ENCODE data around the gene TEAD1.

The TEAD1 gene

DNA sequence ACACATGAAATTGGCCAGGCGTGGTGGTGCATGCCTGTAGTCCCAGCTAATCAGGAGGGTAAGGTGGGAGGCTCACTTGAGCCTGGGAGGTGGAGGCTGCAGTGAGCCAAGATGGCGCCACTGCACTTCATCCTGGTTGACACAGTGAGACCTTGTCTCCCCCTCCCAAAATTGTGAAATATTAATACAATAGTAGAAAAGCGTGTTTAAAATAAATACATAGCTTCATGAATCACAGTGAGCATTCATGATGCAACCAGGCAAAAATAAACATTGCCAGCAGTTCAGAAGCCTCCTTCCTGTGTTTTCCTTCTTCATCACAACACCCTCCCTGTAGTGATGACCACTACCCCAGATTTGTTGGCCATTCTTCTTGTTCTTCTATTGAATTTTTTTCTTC, 4.3 kb upstream of the TEAD1 start:
- no peak overlapping the region for H3K4me3 ChIP-seq (ENCODE audit: low read depth, low read length)
- in situ Hi-C loops (cut with HindIII; ENCODE audit: low sequenced_read_pairs) = no loop called here
- DNase-seq (ENCODE audit: low read depth) = no peak

DNA sequence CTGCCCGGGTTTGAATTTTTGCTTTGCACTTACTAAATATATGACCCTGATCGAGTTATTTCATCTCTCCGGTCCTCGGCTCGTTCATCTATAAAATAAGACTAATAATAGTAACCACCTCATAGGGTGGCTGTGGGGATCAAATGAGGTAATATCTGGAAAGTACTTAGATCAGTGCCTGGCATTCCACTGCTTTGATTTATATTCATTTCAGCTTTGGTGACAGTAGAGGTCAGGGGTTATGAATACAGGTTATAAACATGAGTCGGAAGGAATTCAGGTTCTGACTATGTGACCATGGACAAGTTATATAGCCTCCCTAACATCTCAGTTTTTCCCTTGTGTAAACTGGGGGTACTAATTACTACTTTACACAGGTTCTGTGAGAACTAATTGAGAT, 2.9 kb upstream of the TEAD1 start:
- TF ChIP-seq, protein P1, sequence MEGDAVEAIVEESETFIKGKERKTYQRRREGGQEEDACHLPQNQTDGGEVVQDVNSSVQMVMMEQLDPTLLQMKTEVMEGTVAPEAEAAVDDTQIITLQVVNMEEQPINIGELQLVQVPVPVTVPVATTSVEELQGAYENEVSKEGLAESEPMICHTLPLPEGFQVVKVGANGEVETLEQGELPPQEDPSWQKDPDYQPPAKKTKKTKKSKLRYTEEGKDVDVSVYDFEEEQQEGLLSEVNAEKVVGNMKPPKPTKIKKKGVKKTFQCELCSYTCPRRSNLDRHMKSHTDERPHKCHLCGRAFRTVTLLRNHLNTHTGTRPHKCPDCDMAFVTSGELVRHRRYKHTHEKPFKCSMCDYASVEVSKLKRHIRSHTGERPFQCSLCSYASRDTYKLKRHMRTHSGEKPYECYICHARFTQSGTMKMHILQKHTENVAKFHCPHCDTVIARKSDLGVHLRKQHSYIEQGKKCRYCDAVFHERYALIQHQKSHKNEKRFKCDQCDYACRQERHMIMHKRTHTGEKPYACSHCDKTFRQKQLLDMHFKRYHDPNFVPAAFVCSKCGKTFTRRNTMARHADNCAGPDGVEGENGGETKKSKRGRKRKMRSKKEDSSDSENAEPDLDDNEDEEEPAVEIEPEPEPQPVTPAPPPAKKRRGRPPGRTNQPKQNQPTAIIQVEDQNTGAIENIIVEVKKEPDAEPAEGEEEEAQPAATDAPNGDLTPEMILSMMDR (IDR thresholded peaks at IDR 0.05; ENCODE audit: low read depth, low read length, missing control alignments) = no peak
- no peak for DNase-seq (ENCODE audit: low read depth)
- H3K4me3 ChIP-seq (ENCODE audit: low read depth, low read length) = no peak overlapping the region
- in situ Hi-C loops (cut with HindIII; ENCODE audit: low sequenced_read_pairs) = no loop called here

More for the DNA sequence above, 4.3 kb upstream of the TEAD1 start:
- TF ChIP-seq, protein P1 (IDR thresholded peaks at IDR 0.05; ENCODE audit: low read depth, low read length, missing control alignments) = no peak

DNA sequence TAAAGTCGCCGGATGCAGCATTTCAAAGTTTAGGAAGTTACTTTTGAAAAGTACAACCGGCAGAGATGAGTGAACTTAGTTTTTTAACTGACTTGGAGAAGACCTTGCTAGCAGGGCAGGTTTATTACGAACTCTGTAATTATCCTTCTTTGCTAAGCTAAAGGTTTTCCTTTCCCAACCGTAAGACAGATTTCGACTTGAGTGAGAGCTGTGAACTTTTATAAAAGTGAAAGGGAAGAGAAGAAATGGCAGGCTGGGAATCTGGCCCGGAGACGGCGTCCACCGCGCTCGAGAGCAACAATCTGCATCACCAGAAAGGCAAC, 659 bp upstream of the TEAD1 start:
- H3K4me3 ChIP-seq (ENCODE audit: low read depth, low read length) = peak overlapping the region; percentile 55
- no peak for DNase-seq (ENCODE audit: low read depth)
- in situ Hi-C loops (cut with HindIII; ENCODE audit: low sequenced_read_pairs) = no loop called here
- TF ChIP-seq, protein P1 (IDR thresholded peaks at IDR 0.05; ENCODE audit: low read depth, low read length, missing control alignments) = no peak

DNA sequence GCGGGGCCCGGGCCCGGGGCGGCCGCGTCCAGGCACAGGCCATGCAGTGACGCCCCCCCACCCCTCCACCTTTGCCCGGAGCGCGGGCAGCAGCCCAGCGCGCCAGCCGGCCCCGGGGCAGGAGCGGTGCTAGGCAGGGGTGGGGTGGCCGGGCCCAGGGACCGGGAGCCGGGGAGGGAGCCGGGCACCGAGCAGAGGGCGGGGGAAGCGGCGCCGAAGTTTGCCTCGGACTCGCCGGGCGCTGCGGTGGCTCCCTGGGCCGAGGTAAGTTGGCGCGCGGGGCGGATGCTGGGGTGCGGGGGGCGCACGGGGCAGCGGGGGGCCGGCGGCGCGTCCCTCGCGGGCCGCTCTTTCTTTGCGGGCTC, 332 bp downstream of the TEAD1 start:
- DNase-seq (ENCODE audit: low read depth) = no peak
- H3K4me3 ChIP-seq (ENCODE audit: low read depth, low read length) = peak overlapping the region; percentile 65
- TF ChIP-seq, protein P1 (IDR thresholded peaks at IDR 0.05; ENCODE audit: low read depth, low read length, missing control alignments) = no peak
- in situ Hi-C loops (cut with HindIII; ENCODE audit: low sequenced_read_pairs) = no loop called here

DNA sequence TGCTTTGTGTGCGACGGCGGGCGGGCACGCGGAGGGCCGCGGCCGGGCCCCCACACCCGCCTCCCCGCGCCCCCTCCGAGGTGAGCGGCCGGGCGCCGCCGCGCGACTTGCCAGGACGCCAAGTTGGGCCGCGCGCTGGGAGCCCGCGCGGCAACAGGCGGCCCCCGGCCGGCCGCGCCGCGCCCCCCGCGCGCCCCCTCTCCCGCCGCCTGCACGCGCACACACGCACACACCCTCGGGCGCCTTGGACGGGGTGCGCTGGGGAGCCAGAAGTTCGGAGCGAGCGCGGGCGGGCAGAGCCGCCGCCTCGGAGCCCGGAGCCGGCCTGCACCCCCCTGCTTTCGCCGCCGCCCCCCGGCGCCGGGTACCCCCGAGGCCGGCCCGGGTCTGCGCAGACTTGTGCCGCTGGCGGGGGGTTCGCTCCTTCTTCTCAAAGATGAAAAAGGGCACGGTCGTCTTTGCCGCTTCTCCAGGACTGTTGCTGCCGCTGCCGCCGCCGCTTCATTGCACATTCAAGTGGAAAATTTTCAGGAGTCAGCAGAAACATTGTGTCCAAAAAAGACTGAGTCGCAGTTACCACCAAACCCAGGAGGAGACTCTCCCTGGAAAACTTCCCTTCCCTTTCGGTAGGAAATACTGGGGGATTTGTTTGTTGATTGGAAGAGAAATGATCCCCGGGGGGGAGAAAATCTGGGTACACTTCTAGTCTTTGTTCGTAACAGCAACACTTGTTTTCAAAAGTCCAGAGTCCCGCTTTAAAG, 895 bp downstream of the TEAD1 start:
- TF ChIP-seq, protein P1 (IDR thresholded peaks at IDR 0.05; ENCODE audit: low read depth, low read length, missing control alignments) = no peak
- in situ Hi-C loops (cut with HindIII; ENCODE audit: low sequenced_read_pairs) = no loop called here
- H3K4me3 ChIP-seq (ENCODE audit: low read depth, low read length) = peak overlapping the region; percentile 65
- DNase-seq (ENCODE audit: low read depth) = no peak

DNA sequence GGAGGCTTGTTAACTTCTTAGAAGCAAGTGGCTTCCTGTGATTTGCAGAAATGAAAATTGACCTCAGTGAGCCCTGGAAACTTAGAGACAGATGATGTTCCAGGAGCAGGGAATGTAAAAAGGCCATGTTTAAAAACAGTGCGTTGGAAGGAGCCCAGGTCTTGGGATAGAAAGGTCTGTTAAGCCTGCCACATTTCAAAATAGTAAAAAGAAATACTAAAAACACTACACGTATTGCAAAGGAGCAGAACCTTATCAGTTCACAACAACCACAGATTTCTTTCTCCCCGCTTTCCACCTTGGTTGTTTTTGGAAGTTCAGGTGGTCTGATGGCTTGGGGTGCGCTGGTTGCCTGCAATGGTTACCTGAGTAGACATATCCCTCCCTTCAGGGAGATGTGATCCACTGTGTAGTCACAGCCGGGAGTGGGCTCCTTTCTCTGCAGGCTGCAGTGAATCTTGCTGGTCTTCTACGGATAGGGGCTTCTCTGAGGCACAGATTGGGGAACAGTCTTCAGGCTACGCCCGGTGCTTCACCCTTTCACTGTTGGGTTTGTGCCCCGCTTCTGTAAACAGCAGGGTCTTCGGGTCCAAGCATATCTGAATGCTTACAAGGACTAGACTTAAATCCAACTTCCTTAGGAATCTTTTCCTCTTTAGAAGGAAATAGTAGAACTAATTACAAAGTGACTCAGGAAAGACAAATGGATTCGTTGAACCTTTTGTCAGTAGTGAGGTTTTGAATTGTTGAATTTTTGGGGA, 1.9 kb downstream of the TEAD1 start:
- TF ChIP-seq, protein P1 (IDR thresholded peaks at IDR 0.05; ENCODE audit: low read depth, low read length, missing control alignments) = no peak
- DNase-seq (ENCODE audit: low read depth) = no peak
- peak overlapping the region; percentile 65 for H3K4me3 ChIP-seq (ENCODE audit: low read depth, low read length)
- in situ Hi-C loops (cut with HindIII; ENCODE audit: low sequenced_read_pairs) = no loop called here

Data from astrocyte of the cerebellum (primary cell).